Measurements from ENCODE around the gene ARL8B. TPM values are rescaled to one million over a fixed set of nuclear protein-coding genes. Genes with fewer than 3 reads are reported as not detected.
A peak's percentile ranks its signal among the peaks of the same experiment; 100 is the strongest.

The ARL8B gene
- total and polyA plus RNA-seq, 9 of the 15 experiments (the other 6 are each of a cell fraction or from before 2014, with no cell fraction given), result 28.5 to 99.4 (median 77.2) TPM

DNA sequence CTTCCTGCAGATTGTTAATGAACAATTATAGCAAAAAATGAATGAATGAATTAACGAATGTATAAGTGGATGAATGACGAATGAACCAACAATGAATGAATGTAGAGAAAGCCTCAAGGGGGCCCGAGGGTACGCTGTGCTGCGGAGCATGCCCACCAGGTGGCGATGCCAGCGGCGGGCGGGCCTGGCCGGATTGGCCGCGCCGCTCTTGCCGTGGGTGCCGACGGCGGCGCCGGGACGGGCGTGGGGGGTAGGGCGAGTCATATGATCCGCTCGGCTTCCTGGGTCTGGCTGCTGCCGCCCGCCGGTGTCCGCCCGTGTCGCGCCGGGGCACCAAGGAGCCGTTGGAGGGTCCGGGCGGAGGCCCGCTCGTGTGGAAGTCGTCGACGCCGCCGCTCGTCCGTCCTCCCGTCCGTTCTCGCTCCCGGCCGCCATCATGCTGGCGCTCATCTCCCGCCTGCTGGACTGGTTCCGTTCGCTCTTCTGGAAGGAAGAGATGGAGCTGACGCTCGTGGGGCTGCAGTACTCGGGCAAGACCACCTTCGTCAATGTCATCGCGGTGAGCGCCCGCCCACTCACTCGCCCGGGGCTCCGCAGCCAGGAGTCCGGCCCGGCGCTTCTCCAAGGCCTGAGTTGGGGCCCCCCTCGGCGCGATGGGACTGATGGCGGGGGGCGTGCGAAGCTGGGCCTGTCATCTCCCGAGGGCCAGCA, at the start of gene ARL8B (continued):
- TF ChIP-seq, protein P1, sequence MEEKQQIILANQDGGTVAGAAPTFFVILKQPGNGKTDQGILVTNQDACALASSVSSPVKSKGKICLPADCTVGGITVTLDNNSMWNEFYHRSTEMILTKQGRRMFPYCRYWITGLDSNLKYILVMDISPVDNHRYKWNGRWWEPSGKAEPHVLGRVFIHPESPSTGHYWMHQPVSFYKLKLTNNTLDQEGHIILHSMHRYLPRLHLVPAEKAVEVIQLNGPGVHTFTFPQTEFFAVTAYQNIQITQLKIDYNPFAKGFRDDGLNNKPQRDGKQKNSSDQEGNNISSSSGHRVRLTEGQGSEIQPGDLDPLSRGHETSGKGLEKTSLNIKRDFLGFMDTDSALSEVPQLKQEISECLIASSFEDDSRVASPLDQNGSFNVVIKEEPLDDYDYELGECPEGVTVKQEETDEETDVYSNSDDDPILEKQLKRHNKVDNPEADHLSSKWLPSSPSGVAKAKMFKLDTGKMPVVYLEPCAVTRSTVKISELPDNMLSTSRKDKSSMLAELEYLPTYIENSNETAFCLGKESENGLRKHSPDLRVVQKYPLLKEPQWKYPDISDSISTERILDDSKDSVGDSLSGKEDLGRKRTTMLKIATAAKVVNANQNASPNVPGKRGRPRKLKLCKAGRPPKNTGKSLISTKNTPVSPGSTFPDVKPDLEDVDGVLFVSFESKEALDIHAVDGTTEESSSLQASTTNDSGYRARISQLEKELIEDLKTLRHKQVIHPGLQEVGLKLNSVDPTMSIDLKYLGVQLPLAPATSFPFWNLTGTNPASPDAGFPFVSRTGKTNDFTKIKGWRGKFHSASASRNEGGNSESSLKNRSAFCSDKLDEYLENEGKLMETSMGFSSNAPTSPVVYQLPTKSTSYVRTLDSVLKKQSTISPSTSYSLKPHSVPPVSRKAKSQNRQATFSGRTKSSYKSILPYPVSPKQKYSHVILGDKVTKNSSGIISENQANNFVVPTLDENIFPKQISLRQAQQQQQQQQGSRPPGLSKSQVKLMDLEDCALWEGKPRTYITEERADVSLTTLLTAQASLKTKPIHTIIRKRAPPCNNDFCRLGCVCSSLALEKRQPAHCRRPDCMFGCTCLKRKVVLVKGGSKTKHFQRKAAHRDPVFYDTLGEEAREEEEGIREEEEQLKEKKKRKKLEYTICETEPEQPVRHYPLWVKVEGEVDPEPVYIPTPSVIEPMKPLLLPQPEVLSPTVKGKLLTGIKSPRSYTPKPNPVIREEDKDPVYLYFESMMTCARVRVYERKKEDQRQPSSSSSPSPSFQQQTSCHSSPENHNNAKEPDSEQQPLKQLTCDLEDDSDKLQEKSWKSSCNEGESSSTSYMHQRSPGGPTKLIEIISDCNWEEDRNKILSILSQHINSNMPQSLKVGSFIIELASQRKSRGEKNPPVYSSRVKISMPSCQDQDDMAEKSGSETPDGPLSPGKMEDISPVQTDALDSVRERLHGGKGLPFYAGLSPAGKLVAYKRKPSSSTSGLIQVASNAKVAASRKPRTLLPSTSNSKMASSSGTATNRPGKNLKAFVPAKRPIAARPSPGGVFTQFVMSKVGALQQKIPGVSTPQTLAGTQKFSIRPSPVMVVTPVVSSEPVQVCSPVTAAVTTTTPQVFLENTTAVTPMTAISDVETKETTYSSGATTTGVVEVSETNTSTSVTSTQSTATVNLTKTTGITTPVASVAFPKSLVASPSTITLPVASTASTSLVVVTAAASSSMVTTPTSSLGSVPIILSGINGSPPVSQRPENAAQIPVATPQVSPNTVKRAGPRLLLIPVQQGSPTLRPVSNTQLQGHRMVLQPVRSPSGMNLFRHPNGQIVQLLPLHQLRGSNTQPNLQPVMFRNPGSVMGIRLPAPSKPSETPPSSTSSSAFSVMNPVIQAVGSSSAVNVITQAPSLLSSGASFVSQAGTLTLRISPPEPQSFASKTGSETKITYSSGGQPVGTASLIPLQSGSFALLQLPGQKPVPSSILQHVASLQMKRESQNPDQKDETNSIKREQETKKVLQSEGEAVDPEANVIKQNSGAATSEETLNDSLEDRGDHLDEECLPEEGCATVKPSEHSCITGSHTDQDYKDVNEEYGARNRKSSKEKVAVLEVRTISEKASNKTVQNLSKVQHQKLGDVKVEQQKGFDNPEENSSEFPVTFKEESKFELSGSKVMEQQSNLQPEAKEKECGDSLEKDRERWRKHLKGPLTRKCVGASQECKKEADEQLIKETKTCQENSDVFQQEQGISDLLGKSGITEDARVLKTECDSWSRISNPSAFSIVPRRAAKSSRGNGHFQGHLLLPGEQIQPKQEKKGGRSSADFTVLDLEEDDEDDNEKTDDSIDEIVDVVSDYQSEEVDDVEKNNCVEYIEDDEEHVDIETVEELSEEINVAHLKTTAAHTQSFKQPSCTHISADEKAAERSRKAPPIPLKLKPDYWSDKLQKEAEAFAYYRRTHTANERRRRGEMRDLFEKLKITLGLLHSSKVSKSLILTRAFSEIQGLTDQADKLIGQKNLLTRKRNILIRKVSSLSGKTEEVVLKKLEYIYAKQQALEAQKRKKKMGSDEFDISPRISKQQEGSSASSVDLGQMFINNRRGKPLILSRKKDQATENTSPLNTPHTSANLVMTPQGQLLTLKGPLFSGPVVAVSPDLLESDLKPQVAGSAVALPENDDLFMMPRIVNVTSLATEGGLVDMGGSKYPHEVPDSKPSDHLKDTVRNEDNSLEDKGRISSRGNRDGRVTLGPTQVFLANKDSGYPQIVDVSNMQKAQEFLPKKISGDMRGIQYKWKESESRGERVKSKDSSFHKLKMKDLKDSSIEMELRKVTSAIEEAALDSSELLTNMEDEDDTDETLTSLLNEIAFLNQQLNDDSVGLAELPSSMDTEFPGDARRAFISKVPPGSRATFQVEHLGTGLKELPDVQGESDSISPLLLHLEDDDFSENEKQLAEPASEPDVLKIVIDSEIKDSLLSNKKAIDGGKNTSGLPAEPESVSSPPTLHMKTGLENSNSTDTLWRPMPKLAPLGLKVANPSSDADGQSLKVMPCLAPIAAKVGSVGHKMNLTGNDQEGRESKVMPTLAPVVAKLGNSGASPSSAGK (IDR thresholded peaks at IDR 0.05), result peak; percentile 22; the same call in 1 of the 2 replicates
- TF ChIP-seq ZNF445 (CRISPR knock-in tag; IDR thresholded peaks at IDR 0.05; ENCODE audit: low read depth), result no peak
- TF ChIP-seq HNRNPUL1 (IDR thresholded peaks at IDR 0.05; ENCODE audit: low read length), result no peak
- TF ChIP-seq, protein P2, sequence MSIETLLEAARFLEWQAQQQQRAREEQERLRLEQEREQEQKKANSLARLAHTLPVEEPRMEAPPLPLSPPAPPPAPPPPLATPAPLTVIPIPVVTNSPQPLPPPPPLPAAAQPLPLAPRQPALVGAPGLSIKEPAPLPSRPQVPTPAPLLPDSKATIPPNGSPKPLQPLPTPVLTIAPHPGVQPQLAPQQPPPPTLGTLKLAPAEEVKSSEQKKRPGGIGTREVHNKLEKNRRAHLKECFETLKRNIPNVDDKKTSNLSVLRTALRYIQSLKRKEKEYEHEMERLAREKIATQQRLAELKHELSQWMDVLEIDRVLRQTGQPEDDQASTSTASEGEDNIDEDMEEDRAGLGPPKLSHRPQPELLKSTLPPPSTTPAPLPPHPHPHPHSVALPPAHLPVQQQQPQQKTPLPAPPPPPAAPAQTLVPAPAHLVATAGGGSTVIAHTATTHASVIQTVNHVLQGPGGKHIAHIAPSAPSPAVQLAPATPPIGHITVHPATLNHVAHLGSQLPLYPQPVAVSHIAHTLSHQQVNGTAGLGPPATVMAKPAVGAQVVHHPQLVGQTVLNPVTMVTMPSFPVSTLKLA (conservative IDR thresholded peaks at IDR 0.05), result peak; percentile 84 to 93
- TF ChIP-seq ZNF785 (CRISPR knock-in tag; IDR thresholded peaks at IDR 0.05), result no peak
- TF ChIP-seq ZNF197 (CRISPR knock-in tag; IDR thresholded peaks at IDR 0.05; ENCODE audit: low read depth), result peak; percentile 83
- TF ChIP-seq, protein P3, sequence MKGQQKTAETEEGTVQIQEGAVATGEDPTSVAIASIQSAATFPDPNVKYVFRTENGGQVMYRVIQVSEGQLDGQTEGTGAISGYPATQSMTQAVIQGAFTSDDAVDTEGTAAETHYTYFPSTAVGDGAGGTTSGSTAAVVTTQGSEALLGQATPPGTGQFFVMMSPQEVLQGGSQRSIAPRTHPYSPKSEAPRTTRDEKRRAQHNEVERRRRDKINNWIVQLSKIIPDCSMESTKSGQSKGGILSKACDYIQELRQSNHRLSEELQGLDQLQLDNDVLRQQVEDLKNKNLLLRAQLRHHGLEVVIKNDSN (CRISPR knock-in tag; IDR thresholded peaks at IDR 0.05), result peak; percentile 81
- TF ChIP-seq ZNF24 (IDR thresholded peaks at IDR 0.05), result peak; percentile 99
- TF ChIP-seq YY1 (IDR thresholded peaks at IDR 0.05; ENCODE audit: borderline replicate concordance in 1 of 3, control insufficient read depth in 1 of 3, extremely low read depth in 1 of 3, insufficient read depth in 3 of 3, insufficient read length in 1 of 3, insufficient replicate concordance in 2 of 3, low read depth in 1 of 3, low read length in 2 of 3), result peak; percentile 57 to 74 (median 74)
- TF ChIP-seq ILK (tag; IDR thresholded peaks at IDR 0.05; ENCODE audit: borderline replicate concordance, low read depth), result no peak
- TF ChIP-seq, protein P4, sequence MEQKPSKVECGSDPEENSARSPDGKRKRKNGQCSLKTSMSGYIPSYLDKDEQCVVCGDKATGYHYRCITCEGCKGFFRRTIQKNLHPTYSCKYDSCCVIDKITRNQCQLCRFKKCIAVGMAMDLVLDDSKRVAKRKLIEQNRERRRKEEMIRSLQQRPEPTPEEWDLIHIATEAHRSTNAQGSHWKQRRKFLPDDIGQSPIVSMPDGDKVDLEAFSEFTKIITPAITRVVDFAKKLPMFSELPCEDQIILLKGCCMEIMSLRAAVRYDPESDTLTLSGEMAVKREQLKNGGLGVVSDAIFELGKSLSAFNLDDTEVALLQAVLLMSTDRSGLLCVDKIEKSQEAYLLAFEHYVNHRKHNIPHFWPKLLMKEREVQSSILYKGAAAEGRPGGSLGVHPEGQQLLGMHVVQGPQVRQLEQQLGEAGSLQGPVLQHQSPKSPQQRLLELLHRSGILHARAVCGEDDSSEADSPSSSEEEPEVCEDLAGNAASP (IDR thresholded peaks at IDR 0.05), result no peak

All from K562 (cell line).